Mesenchymal stem cell (in vitro differentiated cells and primary cell): ENCODE measurements around the gene TMEM231.

ENCODE experiments used
- DNase-seq: peaks from one replicate; pipeline ENCODE4 v3.0.0-alpha.2; 2013
- H2AFZ ChIP-seq: one replicate; pipeline ENCODE4 v1.6.1; 2013; ENCODE audit warnings: low read depth, mild to moderate bottlenecking, control low read depth, inconsistent platforms, low read length, moderate library complexity
- H2AK5ac ChIP-seq: 2 replicates; pipeline ENCODE4 v1.6.1; 2013; ENCODE audit warnings: low read length, moderate library complexity, mild to moderate bottlenecking, inconsistent platforms; ENCODE audit not compliant: severe bottlenecking
- H2BK120ac ChIP-seq: one replicate; pipeline ENCODE4 v1.6.1; 2013; ENCODE audit warnings: low read depth, mild to moderate bottlenecking, inconsistent platforms, low read length, moderate library complexity
- H2BK12ac ChIP-seq, 2 experiments: one replicate each; pipeline ENCODE4 v1.6.1; 2013; ENCODE audit warnings: inconsistent platforms in 2 of 2, low read length in 2 of 2, mild to moderate bottlenecking in 2 of 2, moderate library complexity in 2 of 2, control low read depth in 1 of 2
- H2BK15ac ChIP-seq: one replicate; pipeline ENCODE4 v1.6.1; 2013; ENCODE audit warnings: mild to moderate bottlenecking, low read depth, inconsistent platforms; ENCODE audit not compliant: poor library complexity, severe bottlenecking
- H2BK5ac ChIP-seq: 2 replicates; pipeline ENCODE4 v1.6.1; 2013; ENCODE audit warnings: low read depth, mild to moderate bottlenecking, low read length, control low read depth, inconsistent platforms; ENCODE audit not compliant: poor library complexity, severe bottlenecking
- H3K14ac ChIP-seq, 2 experiments: one replicate each; pipeline ENCODE4 v1.6.1; 2013; ENCODE audit warnings: inconsistent platforms in 2 of 2, low read length in 2 of 2, control low read depth in 1 of 2, mild to moderate bottlenecking in 1 of 2, moderate library complexity in 1 of 2
- H3K18ac ChIP-seq, 2 experiments: one replicate each; pipeline ENCODE4 v1.6.1; 2013; ENCODE audit warnings: inconsistent platforms in 2 of 2, low read length in 2 of 2, control low read depth in 1 of 2, low read depth in 1 of 2, mild to moderate bottlenecking in 1 of 2
- H3K23ac ChIP-seq, 2 experiments: one replicate each; pipeline ENCODE4 v1.6.1; 2013; ENCODE audit warnings: inconsistent platforms in 2 of 2, low read length in 2 of 2, mild to moderate bottlenecking in 2 of 2, moderate library complexity in 2 of 2, control low read depth in 1 of 2
- H3K27ac ChIP-seq: 2 replicates; pipeline ENCODE4 v1.5.1; 2013; ENCODE audit warnings: mild to moderate bottlenecking, moderate library complexity, low read length, control low read depth, inconsistent platforms; ENCODE audit not compliant: poor library complexity, severe bottlenecking
- H3K27me3 ChIP-seq, 2 experiments: 2 replicates each; pipeline versions ENCODE4 v1.6.1 to v1.7.0; 2013; ENCODE audit warnings: low read length in 2 of 2, mild to moderate bottlenecking in 2 of 2, moderate library complexity in 2 of 2, control low read depth in 1 of 2, inconsistent platforms in 1 of 2; ENCODE audit not compliant: control insufficient read depth in 1 of 2, insufficient read depth in 1 of 2
- H3K36me3 ChIP-seq, 2 experiments: 2 replicates each; pipeline versions ENCODE4 v1.6.1 to v1.7.0; 2013; ENCODE audit warnings: low read length in 2 of 2, control low read depth in 1 of 2, inconsistent platforms in 1 of 2, low read depth in 1 of 2, mild to moderate bottlenecking in 1 of 2; ENCODE audit not compliant: insufficient read depth in 2 of 2, control insufficient read depth in 1 of 2
- H3K4ac ChIP-seq, 2 experiments: one replicate each; pipeline ENCODE4 v1.6.1; 2013; ENCODE audit warnings: inconsistent platforms in 2 of 2, low read length in 2 of 2, mild to moderate bottlenecking in 2 of 2, moderate library complexity in 2 of 2, control low read depth in 1 of 2, low read depth in 1 of 2
- H3K4me1 ChIP-seq: 2 replicates; pipeline ENCODE4 v1.6.1; 2013; ENCODE audit warnings: low read depth, low read length, control low read depth; ENCODE audit not compliant: control insufficient read depth, insufficient read depth
- H3K4me2 ChIP-seq: 2 replicates; pipeline ENCODE4 v1.6.1; 2013; ENCODE audit warnings: low read length, mild to moderate bottlenecking, inconsistent platforms; ENCODE audit not compliant: poor library complexity, severe bottlenecking
- H3K4me3 ChIP-seq, 2 experiments: 2 replicates each; pipeline versions ENCODE4 v1.5.1 to v1.7.0; 2013; ENCODE audit warnings: low read length in 2 of 2, mild to moderate bottlenecking in 2 of 2, control low read depth in 1 of 2, low read depth in 1 of 2; ENCODE audit not compliant: insufficient read depth in 1 of 2
- H3K79me1 ChIP-seq: replicated peaks from 2 replicates; pipeline ENCODE4 v1.6.1; 2013; ENCODE audit warnings: mild to moderate bottlenecking, control low read depth, low read length, inconsistent platforms; ENCODE audit not compliant: poor library complexity, severe bottlenecking
- H3K9ac ChIP-seq: 2 replicates; pipeline ENCODE4 v1.7.0; 2013; ENCODE audit warnings: mild to moderate bottlenecking, low read length, moderate library complexity
- H3K9me3 ChIP-seq: 2 replicates; pipeline ENCODE4 v1.7.0; 2013; ENCODE audit warnings: mild to moderate bottlenecking, low read length; ENCODE audit not compliant: control insufficient read depth
- H4K8ac ChIP-seq: one replicate; pipeline ENCODE4 v1.6.1; 2013; ENCODE audit warnings: inconsistent platforms, mild to moderate bottlenecking, low read length, moderate library complexity
- H4K91ac ChIP-seq: one replicate; pipeline ENCODE4 v1.6.1; 2013; ENCODE audit warnings: mild to moderate bottlenecking, low read length, inconsistent platforms
- WGBS: methylation state at CpG from one replicate; pipeline ENCODE4 v1.1.7; 2013; ENCODE audit warnings: mixed read lengths; 5-methylcytosine and 5-hydroxymethylcytosine counted together

The TMEM231 gene

DNA sequence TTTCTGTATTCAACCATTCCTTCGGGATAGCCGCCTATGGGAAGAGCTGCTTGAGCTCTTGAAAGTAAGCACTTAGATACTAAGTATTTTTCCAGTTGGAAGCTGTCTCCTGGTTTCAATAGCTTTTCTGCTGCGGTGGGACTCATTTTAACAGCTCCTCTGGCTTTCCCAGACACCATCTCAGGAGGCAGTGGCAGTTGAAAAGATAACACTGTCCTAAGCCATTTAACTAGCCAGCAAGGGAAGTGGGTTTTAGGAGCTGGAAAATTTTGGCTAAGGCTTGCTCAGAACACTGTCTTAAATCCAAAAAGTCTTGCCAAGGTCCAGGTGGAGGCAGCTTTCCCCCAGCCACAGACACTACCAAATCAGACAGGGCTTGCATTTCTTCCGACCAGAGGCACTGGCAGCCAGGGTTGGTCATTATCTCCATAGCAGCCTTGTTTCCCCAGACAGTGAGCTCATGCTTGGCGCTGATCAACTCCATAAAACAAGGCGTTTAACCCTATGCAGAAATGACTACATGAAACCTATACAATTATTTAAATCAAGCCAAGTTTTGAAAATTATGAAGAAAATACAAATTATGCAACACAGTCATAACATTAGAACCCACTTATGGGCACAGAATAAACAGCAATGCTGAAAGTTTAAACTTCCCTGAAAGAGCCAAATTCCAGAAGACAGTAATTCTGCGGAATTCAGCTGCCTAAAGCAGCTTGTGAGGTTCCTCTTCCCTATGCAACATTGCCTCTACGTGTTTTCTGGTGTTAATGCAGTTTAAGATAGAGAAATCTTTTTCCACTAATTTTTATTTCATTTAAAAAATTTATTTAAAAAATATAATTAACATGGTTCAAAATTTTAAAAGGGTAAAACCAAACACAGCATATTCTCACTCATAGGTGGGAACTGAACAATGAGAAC is 35.1 kb upstream of the TMEM231 start:
- Histone ChIP-seq H3K18ac (no peak overlapping the region), H3K79me1 (peaks cover 3% of the 10 kb centered on the region), H3K4me2 (no peak overlapping the region), H3K9ac (peak overlapping the region; percentile 68), H4K91ac (no peak overlapping the region), H3K23ac (no peak overlapping the region), H3K4me1 (peaks cover 3% of the 10 kb centered on the region), H2BK120ac (no peak overlapping the region), H3K36me3 (peaks cover 0 to 20% of the 10 kb centered on the region in 2 experiments), H2BK12ac (no peak overlapping the region), H2BK5ac (no peak overlapping the region), H3K9me3 (no peaks in the 10 kb centered on the region), H2AK5ac (no peak overlapping the region), H2BK15ac (no peak overlapping the region), H3K4me3 (peak overlapping the region in 1 of 2 experiments; percentile 12), H3K14ac (no peak overlapping the region), H2AFZ (no peak overlapping the region), H3K27me3 (no peaks in the 10 kb centered on the region), H3K27ac (no peak overlapping the region), H4K8ac (no peak overlapping the region), H3K4ac (no peak overlapping the region)
- WGBS = 73% methylated on average over 3 of the region's 8 CpGs
- peak; percentile 47 for DNase-seq

DNA sequence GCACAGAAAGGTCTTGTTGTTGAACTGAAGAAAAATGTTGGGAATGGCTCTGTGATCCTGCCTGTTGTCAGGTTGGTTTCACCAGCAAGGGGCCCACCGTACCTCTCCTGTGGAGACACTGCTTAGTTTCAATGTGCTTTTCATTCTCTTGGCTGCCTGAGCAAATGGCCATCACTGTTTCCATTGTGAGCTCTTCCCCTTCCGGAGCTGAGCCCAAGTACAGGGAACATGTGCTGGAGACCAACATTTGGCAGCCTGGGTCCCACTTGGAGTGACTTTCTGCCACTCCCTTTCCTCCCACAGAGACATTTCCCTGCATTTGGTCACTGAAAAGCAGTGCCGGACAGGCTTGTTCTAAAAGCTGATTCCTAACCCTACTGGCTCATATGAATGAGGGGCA is 33.3 kb upstream of the TMEM231 start:
- Histone ChIP-seq H2BK5ac (no peak overlapping the region), H2BK12ac (no peak overlapping the region), H3K27me3 (no peaks in the 10 kb centered on the region), H2AK5ac (no peak overlapping the region), H3K18ac (no peak overlapping the region), H3K14ac (no peak overlapping the region), H4K91ac (peak overlapping the region; percentile 20), H3K36me3 (peaks cover 9 to 19% of the 10 kb centered on the region in 2 experiments), H3K9ac (no peak overlapping the region), H3K4me3 (no peak overlapping the region), H3K9me3 (no peaks in the 10 kb centered on the region), H3K4me1 (peaks cover 3% of the 10 kb centered on the region), H2AFZ (no peak overlapping the region), H3K79me1 (peaks cover 3% of the 10 kb centered on the region), H3K23ac (no peak overlapping the region), H2BK15ac (no peak overlapping the region), H3K4ac (no peak overlapping the region), H4K8ac (no peak overlapping the region), H2BK120ac (no peak overlapping the region), H3K27ac (no peak overlapping the region), H3K4me2 (no peak overlapping the region)
- over 99% methylated on average over 3 of the region's 3 CpGs for WGBS
- no peak for DNase-seq

DNA sequence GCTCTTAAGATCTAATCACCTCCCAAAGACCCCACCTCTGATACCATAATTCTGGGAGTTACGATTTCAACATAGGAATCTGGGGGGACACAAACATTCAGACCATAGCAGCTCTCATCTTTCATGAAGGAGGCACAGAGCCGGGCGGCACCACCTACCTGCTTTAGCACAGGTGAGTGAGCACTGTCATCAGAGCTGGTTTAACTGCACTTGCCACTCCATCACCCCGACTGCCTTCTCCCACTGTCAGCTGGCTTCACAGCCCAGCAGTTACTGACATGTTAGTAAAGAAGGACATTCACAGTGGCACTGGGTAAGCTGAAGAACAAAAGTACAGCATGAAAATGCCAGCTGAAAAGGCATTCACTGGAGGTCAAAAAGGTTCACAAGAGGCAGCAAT is 32.7 kb upstream of the TMEM231 start:
- Histone ChIP-seq H3K4me2 (no peak overlapping the region), H4K8ac (no peak overlapping the region), H3K18ac (no peak overlapping the region), H3K27ac (no peak overlapping the region), H2AFZ (no peak overlapping the region), H4K91ac (no peak overlapping the region), H2AK5ac (no peak overlapping the region), H2BK120ac (no peak overlapping the region), H3K9ac (no peak overlapping the region), H3K23ac (no peak overlapping the region), H3K4me1 (peaks cover under 1% of the 10 kb centered on the region), H3K9me3 (no peaks in the 10 kb centered on the region), H3K27me3 (no peaks in the 10 kb centered on the region), H3K14ac (no peak overlapping the region), H3K4me3 (no peak overlapping the region), H3K4ac (no peak overlapping the region), H2BK12ac (no peak overlapping the region), H2BK5ac (no peak overlapping the region), H2BK15ac (no peak overlapping the region), H3K36me3 (peaks cover 9 to 13% of the 10 kb centered on the region in 2 experiments), H3K79me1 (no peaks in the 10 kb centered on the region)
- 100% methylated on average over 3 of the region's 4 CpGs for WGBS
- no peak for DNase-seq

DNA sequence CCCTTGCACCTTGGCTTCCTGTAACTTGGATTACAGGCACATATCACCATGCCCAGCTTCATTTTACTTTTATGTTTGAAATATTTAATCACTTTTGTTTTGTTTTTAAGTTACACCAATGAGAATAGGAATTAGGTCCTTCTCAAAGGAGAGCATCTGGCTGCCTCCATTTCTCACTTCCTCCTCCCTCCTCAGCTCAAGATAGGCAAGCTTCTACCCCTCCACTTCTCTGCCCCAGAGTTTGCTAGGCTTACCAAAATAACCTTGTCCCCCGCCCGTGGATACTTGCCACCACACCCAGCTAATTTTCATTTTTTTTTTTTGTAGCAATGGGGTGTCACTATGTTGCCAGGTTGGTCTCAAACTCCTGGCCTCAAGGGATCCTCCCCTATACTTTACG is 28.1 kb upstream of the TMEM231 start:
- DNase-seq = no peak
- H2BK120ac ChIP-seq = no peak overlapping the region
- no peak overlapping the region for H2AK5ac ChIP-seq
- H3K23ac ChIP-seq = no peak overlapping the region
- H3K4ac ChIP-seq = no peak overlapping the region
- no peak overlapping the region for H3K4me2 ChIP-seq
- no peak overlapping the region for H3K27ac ChIP-seq
- no peak overlapping the region for H2BK15ac ChIP-seq
- H3K4me1 ChIP-seq = no peaks in the 10 kb centered on the region
- no peaks in the 10 kb centered on the region for H3K27me3 ChIP-seq
- no peak overlapping the region for H4K91ac ChIP-seq
- no peak overlapping the region for H3K14ac ChIP-seq
- H3K4me3 ChIP-seq = no peak overlapping the region
- H2AFZ ChIP-seq = no peak overlapping the region
- no peak overlapping the region for H2BK12ac ChIP-seq
- no peak overlapping the region for H4K8ac ChIP-seq
- no peak overlapping the region for H2BK5ac ChIP-seq
- no peak overlapping the region for H3K18ac ChIP-seq
- H3K79me1 ChIP-seq = peaks cover 2% of the 10 kb centered on the region
- peaks cover 12 to 26% of the 10 kb centered on the region in 2 experiments for H3K36me3 ChIP-seq
- no peaks in the 10 kb centered on the region for H3K9me3 ChIP-seq
- H3K9ac ChIP-seq = no peak overlapping the region
- 88% methylated on average over 3 of the region's 3 CpGs for WGBS
